ENCODE measurements around the gene DENND1C.

DNA sequence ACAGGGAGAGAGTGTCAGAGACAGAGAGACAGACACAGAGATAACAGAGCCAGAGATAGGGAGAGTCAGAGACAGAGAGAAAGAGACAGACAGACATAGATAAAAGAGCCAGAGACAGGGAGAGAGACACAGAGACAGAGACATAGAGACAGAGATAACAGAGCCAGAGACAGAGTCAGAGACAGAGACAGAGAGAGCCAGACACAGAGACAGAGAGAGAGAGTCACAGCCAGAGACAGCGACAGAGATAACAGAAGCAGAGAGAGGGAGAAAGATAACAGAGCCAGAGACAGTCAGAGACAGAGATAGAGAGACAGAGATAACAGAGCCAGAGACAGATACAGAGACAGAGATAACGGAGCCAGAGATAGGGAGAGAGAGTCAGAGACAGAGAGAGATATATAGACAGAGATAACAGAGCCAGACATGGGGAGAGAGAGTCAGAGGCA, 48.4 kb upstream of the DENND1C start:
- TF ChIP-seq, protein P1, sequence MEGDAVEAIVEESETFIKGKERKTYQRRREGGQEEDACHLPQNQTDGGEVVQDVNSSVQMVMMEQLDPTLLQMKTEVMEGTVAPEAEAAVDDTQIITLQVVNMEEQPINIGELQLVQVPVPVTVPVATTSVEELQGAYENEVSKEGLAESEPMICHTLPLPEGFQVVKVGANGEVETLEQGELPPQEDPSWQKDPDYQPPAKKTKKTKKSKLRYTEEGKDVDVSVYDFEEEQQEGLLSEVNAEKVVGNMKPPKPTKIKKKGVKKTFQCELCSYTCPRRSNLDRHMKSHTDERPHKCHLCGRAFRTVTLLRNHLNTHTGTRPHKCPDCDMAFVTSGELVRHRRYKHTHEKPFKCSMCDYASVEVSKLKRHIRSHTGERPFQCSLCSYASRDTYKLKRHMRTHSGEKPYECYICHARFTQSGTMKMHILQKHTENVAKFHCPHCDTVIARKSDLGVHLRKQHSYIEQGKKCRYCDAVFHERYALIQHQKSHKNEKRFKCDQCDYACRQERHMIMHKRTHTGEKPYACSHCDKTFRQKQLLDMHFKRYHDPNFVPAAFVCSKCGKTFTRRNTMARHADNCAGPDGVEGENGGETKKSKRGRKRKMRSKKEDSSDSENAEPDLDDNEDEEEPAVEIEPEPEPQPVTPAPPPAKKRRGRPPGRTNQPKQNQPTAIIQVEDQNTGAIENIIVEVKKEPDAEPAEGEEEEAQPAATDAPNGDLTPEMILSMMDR (conservative IDR thresholded peaks at IDR 0.05 in 1 of 2, IDR thresholded peaks at IDR 0.05 in 1 of 2; ENCODE audit: low read depth in 1 of 2, low read length in 2 of 2) = no peak
- TF ChIP-seq EZH2 (IDR thresholded peaks at IDR 0.05; ENCODE audit: low read length, missing control alignments) = no peak
